Measurements from ENCODE around the gene KRT80. TPM values are rescaled to one million over a fixed set of nuclear protein-coding genes. Genes with fewer than 3 reads are reported as not detected.

KRT80 gene
- total and polyA plus RNA-seq, 2 of the 13 experiments (the other 11 are each of a cell fraction or from before 2014, with no cell fraction given) = 0.27 to 0.53 TPM

DNA sequence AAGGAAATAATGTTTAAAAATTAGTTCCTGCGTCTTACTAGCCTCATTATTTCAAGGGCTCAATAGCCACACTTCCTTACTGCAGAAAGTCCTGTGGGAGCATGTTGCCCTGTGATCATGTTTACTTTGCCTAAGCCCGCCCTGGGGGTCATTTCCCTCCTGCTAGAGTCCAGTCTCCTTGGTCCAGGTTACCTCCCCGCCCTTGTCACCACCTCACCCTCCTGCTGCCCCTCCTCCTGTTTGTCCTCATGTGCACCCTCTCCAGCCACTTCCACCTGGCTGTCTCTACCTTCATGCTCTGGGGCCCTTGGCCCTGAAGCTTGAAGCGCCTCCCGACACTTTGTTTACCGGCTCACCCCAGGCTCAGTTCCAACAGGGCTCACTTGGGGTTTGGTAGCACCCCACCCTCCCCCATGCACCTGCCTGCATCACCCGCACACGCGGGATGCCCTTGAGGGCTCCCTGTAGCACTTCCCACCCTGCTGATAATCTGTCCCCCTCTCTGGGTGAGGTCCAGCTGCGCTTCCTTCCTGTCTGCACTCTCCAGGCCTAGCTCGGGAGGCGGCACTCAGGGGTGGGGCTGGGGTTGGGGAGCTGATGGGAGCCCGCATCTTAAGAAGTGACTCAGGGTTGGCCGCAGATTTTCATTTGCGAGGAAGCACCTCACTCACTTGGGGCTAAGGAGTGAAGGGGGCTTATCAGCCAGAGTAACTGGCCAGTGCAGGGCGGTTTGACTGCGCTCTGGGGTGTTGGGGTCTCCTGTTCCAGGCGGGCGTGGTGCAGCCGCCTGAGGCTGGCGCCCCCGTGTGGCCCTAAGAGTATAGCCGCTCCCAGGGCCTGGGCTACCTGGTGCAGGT is 72.2 kb downstream of the KRT80 start (continued):
- TF ChIP-seq SOX13 (IDR thresholded peaks at IDR 0.05) = no peak
- peak in 1 of 2 experiments; percentile 64; a peak in 2 of 4 replicates for TF ChIP-seq SOX13 (CRISPR knock-in tag; conservative IDR thresholded peaks at IDR 0.05 in 1 of 2, IDR thresholded peaks at IDR 0.05 in 1 of 2)
- TF ChIP-seq MED1 (CRISPR knock-in tag; IDR thresholded peaks at IDR 0.05) = peak; percentile 79
- no peak for TF ChIP-seq MBNL3 (CRISPR knock-in tag; conservative IDR thresholded peaks at IDR 0.05)
- TF ChIP-seq, protein P1, sequence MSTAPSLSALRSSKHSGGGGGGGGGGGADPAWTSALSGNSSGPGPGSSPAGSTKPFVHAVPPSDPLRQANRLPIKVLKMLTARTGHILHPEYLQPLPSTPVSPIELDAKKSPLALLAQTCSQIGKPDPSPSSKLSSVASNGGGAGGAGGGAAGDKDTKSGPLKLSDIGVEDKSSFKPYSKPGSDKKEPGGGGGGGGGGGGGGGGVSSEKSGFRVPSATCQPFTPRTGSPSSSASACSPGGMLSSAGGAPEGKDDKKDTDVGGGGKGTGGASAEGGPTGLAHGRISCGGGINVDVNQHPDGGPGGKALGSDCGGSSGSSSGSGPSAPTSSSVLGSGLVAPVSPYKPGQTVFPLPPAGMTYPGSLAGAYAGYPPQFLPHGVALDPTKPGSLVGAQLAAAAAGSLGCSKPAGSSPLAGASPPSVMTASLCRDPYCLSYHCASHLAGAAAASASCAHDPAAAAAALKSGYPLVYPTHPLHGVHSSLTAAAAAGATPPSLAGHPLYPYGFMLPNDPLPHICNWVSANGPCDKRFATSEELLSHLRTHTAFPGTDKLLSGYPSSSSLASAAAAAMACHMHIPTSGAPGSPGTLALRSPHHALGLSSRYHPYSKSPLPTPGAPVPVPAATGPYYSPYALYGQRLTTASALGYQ (CRISPR knock-in tag; IDR thresholded peaks at IDR 0.05) = peak; percentile 51; the same call in 1 of the 2 replicates
- no peak for TF ChIP-seq ZNF768 (CRISPR knock-in tag; IDR thresholded peaks at IDR 0.05)
- 0 out of 2 replicates have a peak, but pooled peaks have one; percentile 13 for TF ChIP-seq ZNF121 (CRISPR knock-in tag; IDR thresholded peaks at IDR 0.05)
- no peak for TF ChIP-seq ZNF879 (CRISPR knock-in tag; IDR thresholded peaks at IDR 0.05)
- no peak for TF ChIP-seq HMGA1 (CRISPR knock-in tag; conservative IDR thresholded peaks at IDR 0.05)
- no peak for TF ChIP-seq ZFP82 (CRISPR knock-in tag; IDR thresholded peaks at IDR 0.05; ENCODE audit: borderline replicate concordance)
- no peak for TF ChIP-seq HOXA9 (CRISPR knock-in tag; IDR thresholded peaks at IDR 0.05; ENCODE audit: borderline replicate concordance)
- TF ChIP-seq, protein P2, sequence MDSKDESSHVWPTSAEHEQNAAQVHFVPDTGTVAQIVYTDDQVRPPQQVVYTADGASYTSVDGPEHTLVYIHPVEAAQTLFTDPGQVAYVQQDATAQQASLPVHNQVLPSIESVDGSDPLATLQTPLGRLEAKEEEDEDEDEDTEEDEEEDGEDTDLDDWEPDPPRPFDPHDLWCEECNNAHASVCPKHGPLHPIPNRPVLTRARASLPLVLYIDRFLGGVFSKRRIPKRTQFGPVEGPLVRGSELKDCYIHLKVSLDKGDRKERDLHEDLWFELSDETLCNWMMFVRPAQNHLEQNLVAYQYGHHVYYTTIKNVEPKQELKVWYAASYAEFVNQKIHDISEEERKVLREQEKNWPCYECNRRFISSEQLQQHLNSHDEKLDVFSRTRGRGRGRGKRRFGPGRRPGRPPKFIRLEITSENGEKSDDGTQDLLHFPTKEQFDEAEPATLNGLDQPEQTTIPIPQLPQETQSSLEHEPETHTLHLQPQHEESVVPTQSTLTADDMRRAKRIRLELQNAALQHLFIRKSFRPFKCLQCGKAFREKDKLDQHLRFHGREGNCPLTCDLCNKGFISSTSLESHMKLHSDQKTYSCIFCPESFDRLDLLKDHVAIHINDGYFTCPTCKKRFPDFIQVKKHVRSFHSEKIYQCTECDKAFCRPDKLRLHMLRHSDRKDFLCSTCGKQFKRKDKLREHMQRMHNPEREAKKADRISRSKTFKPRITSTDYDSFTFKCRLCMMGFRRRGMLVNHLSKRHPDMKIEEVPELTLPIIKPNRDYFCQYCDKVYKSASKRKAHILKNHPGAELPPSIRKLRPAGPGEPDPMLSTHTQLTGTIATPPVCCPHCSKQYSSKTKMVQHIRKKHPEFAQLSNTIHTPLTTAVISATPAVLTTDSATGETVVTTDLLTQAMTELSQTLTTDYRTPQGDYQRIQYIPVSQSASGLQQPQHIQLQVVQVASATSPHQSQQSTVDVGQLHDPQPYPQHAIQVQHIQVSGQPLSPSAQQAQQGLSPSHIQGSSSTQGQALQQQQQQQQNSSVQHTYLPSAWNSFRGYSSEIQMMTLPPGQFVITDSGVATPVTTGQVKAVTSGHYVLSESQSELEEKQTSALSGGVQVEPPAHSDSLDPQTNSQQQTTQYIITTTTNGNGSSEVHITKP (CRISPR knock-in tag; IDR thresholded peaks at IDR 0.05; ENCODE audit: low read depth) = no peak
- TF ChIP-seq RFX1 (IDR thresholded peaks at IDR 0.05) = no peak
- TF ChIP-seq ZNF484 (CRISPR knock-in tag; IDR thresholded peaks at IDR 0.05; ENCODE audit: borderline replicate concordance, low read depth) = no peak
- TF ChIP-seq ZNF205 (CRISPR knock-in tag; IDR thresholded peaks at IDR 0.05) = no peak
- TF ChIP-seq TBL1XR1 (IDR thresholded peaks at IDR 0.05; ENCODE audit: borderline replicate concordance, low read length, partially characterized antibody) = no peak
- no peak for TF ChIP-seq ZNF816 (CRISPR knock-in tag; IDR thresholded peaks at IDR 0.05; ENCODE audit: borderline replicate concordance)
- TF ChIP-seq, protein P3, sequence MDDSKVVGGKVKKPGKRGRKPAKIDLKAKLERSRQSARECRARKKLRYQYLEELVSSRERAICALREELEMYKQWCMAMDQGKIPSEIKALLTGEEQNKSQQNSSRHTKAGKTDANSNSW (CRISPR knock-in tag; IDR thresholded peaks at IDR 0.05; ENCODE audit: borderline replicate concordance) = no peak
- no peak for TF ChIP-seq FOXC1 (CRISPR knock-in tag; IDR thresholded peaks at IDR 0.05; ENCODE audit: borderline replicate concordance)
- TF ChIP-seq ZNF530 (CRISPR knock-in tag; IDR thresholded peaks at IDR 0.05; ENCODE audit: low read depth) = no peak
- no peak; the same call in 1 of the 2 replicates for TF ChIP-seq ELF1 (CRISPR knock-in tag; IDR thresholded peaks at IDR 0.05)
- no peak for TF ChIP-seq ZNF30 (CRISPR knock-in tag; IDR thresholded peaks at IDR 0.05)
- 0 out of 2 replicates have a peak, but pooled peaks have one; percentile 29 for TF ChIP-seq ISL2 (CRISPR knock-in tag; IDR thresholded peaks at IDR 0.05)
- TF ChIP-seq MTA3 (CRISPR knock-in tag; IDR thresholded peaks at IDR 0.05) = no peak
